Kasumi-1 (cell line): ENCODE data around the gene HDAC1.

Source experiments
- DNase-seq, 2 experiments: peaks; one replicate each; lab custom pipeline; 2025; lab: John Stamatoyannopoulos, UW

Gene HDAC1

DNA sequence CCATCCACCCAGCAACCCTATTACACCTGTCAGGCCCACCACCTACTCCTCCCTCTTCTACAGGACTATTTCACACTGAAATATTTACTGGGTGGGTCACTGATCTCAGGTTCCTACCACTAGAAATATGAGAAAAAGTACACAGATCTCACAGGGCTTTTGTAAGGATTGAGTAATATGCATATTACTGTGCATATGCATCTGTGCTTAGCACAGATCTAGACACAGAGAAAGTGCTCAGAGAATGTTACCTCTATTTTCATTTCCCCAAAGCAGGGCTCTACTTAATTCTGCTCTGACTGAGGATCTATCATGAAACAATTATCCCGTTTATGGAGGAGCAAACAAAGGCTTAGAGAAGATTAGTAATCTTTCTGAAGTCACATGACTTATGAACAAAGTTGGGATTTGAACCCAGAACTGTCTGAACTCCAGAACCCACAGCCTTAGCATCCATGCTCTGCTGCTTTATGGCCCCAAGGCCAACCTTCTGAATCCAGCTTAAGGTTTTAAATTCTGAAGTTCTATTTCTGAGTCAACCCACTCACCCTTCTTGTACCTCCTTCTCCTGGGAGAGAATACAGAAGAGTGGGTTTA is 82.2 kb downstream of the HDAC1 start:
- no peak for DNase-seq

DNA sequence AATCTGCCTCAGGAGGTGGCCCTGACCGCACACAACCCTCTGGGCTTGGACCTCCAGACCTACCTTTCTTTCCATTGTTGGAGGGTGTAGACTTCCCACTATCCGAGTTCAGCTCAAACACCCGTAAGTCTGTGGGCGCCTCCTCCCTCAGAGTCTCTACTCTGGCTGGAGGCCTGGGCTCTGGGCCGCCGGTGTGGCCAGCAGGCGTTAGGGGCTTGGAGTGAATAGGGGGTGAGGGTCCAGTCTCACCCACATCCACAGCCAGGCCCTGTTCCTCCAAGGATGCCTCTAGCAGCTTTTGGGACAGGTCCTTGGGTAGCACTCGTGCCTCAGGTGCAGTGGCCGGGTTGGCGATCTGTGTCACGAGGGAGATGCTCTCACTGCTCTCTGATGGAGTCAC is 84.3 kb downstream of the HDAC1 start:
- no peak for DNase-seq

DNA sequence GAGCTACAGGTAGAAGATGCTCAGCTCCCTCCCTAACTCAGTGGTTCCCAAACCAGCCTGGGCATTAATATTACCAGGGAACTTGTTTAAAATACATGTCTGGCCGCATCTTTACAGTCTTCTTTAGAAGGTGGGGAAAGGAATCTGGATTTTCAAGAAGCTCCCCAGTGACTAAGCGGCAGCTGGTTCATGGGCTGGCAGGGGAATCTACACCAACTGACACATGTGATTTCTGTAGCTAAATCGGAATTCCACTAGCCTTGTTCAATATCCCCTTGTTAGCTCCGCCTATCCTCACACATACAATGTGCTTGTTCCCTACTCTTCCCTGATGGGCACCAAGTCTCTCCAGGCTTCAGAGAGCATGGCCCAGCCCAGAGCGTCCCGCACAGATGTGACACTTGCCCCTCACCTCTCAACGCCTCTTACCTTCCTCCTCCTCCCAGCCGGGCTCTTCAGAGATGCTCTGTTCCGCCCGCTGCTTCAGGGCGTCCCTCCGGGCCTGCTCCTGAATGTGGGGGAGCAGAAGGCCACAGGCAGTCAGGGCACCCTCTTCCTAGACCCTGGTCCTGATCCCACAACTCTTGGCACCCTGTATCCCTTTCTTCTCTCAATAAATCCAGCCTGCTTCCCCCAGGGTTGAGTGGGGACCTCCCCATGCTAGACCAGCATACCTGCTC is 85.8 kb downstream of the HDAC1 start:
- no peak for DNase-seq

DNA sequence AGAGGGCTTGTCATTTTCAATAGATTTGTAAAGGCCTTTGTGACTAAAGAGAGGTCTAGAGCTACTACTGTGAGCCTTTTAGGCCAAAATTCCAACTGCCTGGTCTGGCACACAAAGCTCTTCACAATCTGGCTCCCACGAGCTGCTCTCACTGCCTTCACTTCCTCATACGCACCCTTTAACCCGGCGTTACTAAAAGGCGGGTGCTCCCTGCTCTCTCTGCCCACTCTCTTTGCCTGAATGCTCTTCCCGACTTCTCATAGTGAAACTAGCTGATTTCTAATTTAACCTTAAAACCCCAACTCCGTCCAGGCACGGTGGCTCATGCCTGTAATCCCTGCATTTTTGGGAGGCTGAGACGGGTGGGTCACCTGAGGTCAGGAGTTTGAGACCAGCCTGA is 88.2 kb downstream of the HDAC1 start:
- no peak for DNase-seq
